GM10266 (cell line): ENCODE measurements around the gene GDPD5.
A peak's percentile ranks its signal among the peaks of the same experiment; 100 is the strongest.

ENCODE experiments used
- DNase-seq: peaks from one replicate; pipeline ENCODE4 v3.0.0; 2012; ENCODE audit errors: extremely low spot score
- TF ChIP-seq, protein P1 (sequence below): IDR thresholded peaks from 2 replicates; pipeline ENCODE4 v1.5.1; 2012; ENCODE audit warnings: mild to moderate bottlenecking, low read depth; ENCODE audit not compliant: control insufficient read depth, insufficient read depth; ENCODE audit errors: missing control alignments

GDPD5 gene

GRCh38 chr11:75449271-75449670 lies 76.5 kb downstream of the GDPD5 start:
- TF ChIP-seq, protein P1, sequence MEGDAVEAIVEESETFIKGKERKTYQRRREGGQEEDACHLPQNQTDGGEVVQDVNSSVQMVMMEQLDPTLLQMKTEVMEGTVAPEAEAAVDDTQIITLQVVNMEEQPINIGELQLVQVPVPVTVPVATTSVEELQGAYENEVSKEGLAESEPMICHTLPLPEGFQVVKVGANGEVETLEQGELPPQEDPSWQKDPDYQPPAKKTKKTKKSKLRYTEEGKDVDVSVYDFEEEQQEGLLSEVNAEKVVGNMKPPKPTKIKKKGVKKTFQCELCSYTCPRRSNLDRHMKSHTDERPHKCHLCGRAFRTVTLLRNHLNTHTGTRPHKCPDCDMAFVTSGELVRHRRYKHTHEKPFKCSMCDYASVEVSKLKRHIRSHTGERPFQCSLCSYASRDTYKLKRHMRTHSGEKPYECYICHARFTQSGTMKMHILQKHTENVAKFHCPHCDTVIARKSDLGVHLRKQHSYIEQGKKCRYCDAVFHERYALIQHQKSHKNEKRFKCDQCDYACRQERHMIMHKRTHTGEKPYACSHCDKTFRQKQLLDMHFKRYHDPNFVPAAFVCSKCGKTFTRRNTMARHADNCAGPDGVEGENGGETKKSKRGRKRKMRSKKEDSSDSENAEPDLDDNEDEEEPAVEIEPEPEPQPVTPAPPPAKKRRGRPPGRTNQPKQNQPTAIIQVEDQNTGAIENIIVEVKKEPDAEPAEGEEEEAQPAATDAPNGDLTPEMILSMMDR = no peak
- no peak for DNase-seq

GRCh38 chr11:75447415-75447814 lies 78.3 kb downstream of the GDPD5 start:
- DNase-seq = no peak
- TF ChIP-seq, protein P1 = no peak

- peak; percentile 81 for DNase-seq
- TF ChIP-seq, protein P1 = peak; percentile 94
These were observed 80.3 kb downstream of the GDPD5 start for GRCh38 chr11:75445315-75445953.

DNA sequence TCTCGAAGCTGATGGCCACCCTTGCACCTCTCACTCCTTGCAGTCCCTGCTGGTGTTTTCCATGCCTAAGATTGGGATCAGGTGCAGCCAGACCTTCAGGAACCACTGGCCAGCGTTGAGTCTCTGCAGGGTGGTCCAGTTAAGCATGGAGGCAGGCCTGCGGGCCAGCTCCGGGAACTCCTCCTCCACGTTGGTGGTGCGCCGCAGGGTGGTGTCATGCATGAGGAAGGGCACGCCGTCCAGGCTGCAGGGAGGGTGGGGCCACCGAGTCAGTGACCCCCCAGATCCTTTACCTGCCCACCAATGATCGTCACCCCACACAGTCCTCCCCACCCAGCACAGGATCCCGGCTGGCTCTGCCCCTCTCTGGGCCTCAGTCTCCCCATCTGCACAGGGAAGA lies 82.7 kb downstream of the GDPD5 start:
- TF ChIP-seq, protein P1 = no peak
- DNase-seq = no peak

GRCh38 chr11:75442161-75442885 lies 83.4 kb downstream of the GDPD5 start:
- no peak for DNase-seq
- TF ChIP-seq, protein P1 = no peak

GRCh38 chr11:75441804-75442132 lies 84.0 kb downstream of the GDPD5 start:
- DNase-seq = no peak
- TF ChIP-seq, protein P1 = no peak
